ENCODE measurements around the gene GABPA. TPM values are rescaled to one million over a fixed set of nuclear protein-coding genes. Genes with fewer than 3 reads are reported as not detected.
A peak's percentile ranks its signal among the peaks of the same experiment; 100 is the strongest.

The GABPA gene
- total and polyA plus RNA-seq, 2 donors from 2014 or later = 6.1 to 22.5 TPM

DNA sequence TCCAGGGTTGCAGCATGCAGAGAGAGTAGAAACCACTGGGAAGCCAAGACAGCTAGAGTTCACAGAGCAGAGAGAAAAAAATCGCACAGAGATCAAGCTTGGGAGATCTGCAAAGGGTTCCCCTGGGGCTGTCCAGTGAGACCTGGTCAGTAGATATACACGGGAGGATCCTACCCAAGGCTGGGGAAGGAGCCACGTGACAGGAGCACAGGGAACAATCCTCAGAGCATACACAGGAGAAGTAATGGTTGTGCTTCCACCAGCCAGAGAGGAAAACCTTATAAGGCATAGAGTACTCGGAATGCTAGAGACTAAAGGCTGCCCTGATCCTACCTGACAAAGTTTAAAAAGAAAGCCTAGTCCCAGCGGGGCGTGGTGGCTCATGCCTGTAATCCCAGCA is 53.9 kb downstream of the GABPA start:
- Histone ChIP-seq H3K4me3 (ENCODE audit: low read length in 3 of 3) (no peak overlapping the region), H3K9me3 (ENCODE audit: control insufficient read depth in 2 of 3, insufficient read depth in 1 of 3, low read length in 3 of 3) (no peaks in the 10 kb centered on the region), H3K36me3 (ENCODE audit: control insufficient read depth in 2 of 3, insufficient read depth in 3 of 3, low read length in 3 of 3) (no peaks in the 10 kb centered on the region), H3K27me3 (ENCODE audit: control insufficient read depth, insufficient read depth, low read length) (no peaks in the 10 kb centered on the region), H3K27ac (ENCODE audit: low read depth in 2 of 2, low read length in 2 of 2) (no peak overlapping the region), H3K9ac (ENCODE audit: low read length in 3 of 3) (no peak overlapping the region), H3K4me1 (ENCODE audit: control insufficient read depth in 2 of 3, insufficient read depth in 2 of 3, low read depth in 1 of 3, low read length in 3 of 3) (peaks cover 0 to 6% (median 5%) of the 10 kb centered on the region in 3 donors)
- no peak for DNase-seq
- intact Hi-C loops (cut with DNase I) = no loop called here
- no peak for TF ChIP-seq CTCF (IDR thresholded peaks at IDR 0.05; ENCODE audit: borderline replicate concordance, extremely low read depth, insufficient read depth)
- no peak for FAIRE-seq

DNA sequence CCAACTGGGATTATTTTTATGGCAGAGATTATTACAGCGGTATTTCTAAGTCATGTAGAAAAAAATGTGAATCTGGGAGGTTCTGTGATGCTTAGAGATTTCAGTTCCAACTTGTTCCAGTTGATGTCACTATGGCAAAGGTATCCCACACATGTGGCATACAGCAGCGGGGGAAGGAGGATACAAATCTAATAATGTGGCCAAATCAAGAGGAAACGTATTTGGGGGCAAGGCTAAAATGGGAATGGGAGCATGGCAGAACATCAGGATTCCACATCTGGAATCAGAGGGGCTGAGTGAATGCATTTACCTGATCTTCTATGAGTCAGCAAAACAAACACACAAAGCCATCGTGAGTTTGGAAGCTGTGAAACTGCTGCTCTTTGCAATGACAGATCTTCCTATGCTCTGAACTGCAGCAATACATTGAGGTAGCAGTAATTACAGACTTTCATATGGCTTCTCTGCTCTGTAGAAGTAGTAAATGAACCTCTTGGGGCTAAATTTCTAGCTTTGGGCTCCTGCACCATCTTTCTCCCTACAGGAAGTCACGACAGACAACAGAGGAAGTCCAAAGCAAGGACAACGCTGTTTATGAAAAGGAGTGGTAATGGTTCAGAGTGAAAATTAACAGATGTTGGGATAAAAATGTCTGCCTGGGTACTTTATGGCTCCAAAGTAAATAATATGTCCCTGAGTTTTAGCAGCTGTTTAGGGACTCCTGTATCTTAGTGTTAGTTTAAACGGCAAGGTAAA is 55.5 kb downstream of the GABPA start:
- peak; percentile 78 for FAIRE-seq

GRCh38 chr21:25790878-25791204 is 56.1 kb downstream of the GABPA start:
- Histone ChIP-seq H3K9ac (ENCODE audit: low read length in 3 of 3) (no peak overlapping the region), H3K36me3 (ENCODE audit: control insufficient read depth in 2 of 3, insufficient read depth in 3 of 3, low read length in 3 of 3) (no peaks in the 10 kb centered on the region), H3K27ac (ENCODE audit: low read depth in 2 of 2, low read length in 2 of 2) (peak overlapping the region in 1 of 2 donors; percentile 20), H3K27me3 (ENCODE audit: control insufficient read depth, insufficient read depth, low read length) (no peaks in the 10 kb centered on the region), H3K4me3 (ENCODE audit: low read length in 3 of 3) (peak overlapping the region; percentile 71 to 82 (median 73)), H3K9me3 (ENCODE audit: control insufficient read depth in 2 of 3, insufficient read depth in 1 of 3, low read length in 3 of 3) (no peaks in the 10 kb centered on the region), H3K4me1 (ENCODE audit: control insufficient read depth in 2 of 3, insufficient read depth in 2 of 3, low read depth in 1 of 3, low read length in 3 of 3) (peaks cover 0 to 6% (median 5%) of the 10 kb centered on the region in 3 donors)
- no peak for TF ChIP-seq CTCF (IDR thresholded peaks at IDR 0.05; ENCODE audit: borderline replicate concordance, extremely low read depth, insufficient read depth)
- intact Hi-C loops (cut with DNase I) = no loop called here
- DNase-seq = no peak
- no peak for FAIRE-seq

More for the DNA sequence above, 55.5 kb downstream of the GABPA start:
- peak; percentile 36 for TF ChIP-seq CTCF (IDR thresholded peaks at IDR 0.05; ENCODE audit: borderline replicate concordance, extremely low read depth, insufficient read depth)
- no peaks in the 10 kb centered on the region for H3K9me3 ChIP-seq (ENCODE audit: control insufficient read depth in 2 of 3, insufficient read depth in 1 of 3, low read length in 3 of 3)
- peaks cover 0 to 6% (median 5%) of the 10 kb centered on the region in 3 donors for H3K4me1 ChIP-seq (ENCODE audit: control insufficient read depth in 2 of 3, insufficient read depth in 2 of 3, low read depth in 1 of 3, low read length in 3 of 3)
- H3K36me3 ChIP-seq (ENCODE audit: control insufficient read depth in 2 of 3, insufficient read depth in 3 of 3, low read length in 3 of 3) = no peaks in the 10 kb centered on the region
- intact Hi-C loops (cut with DNase I) = no loop called here
- H3K9ac ChIP-seq (ENCODE audit: low read length in 3 of 3) = peak overlapping the region in 1 of 3 donors; percentile 71
- H3K4me3 ChIP-seq (ENCODE audit: low read length in 3 of 3) = peak overlapping the region; percentile 71 to 82 (median 73)
- DNase-seq = peak in 3 of 5 donors; percentile 55 to 86 (median 83)
- H3K27me3 ChIP-seq (ENCODE audit: control insufficient read depth, insufficient read depth, low read length) = no peaks in the 10 kb centered on the region
- H3K27ac ChIP-seq (ENCODE audit: low read depth in 2 of 2, low read length in 2 of 2) = peak overlapping the region in 1 of 2 donors; percentile 20

Data from kidney (tissue), 14 donors.